Keratinocyte (primary cell): ENCODE measurements around the gene KSR2.

Source experiments
- EZH2 ChIP-seq: IDR thresholded peaks from one replicate; pipeline ENCODE4 v1.6.1; 2012; ENCODE audit warnings: inconsistent platforms, mild to moderate bottlenecking, low read length, moderate library complexity
- TF ChIP-seq, protein P1 (sequence below), 3 experiments: IDR thresholded peaks in 1 of 3; conservative IDR thresholded peaks in 1 of 3; optimal IDR thresholded peaks in 1 of 3; 2 replicates in 2 of 3; 3 replicates in 1 of 3; pipeline versions ENCODE3 to v1.5.1; 2011; ENCODE audit warnings: low read length in 3 of 3, mild to moderate bottlenecking in 3 of 3, moderate library complexity in 2 of 3, control low read depth in 1 of 3, inconsistent platforms in 1 of 3; ENCODE audit not compliant: insufficient read depth in 2 of 3; ENCODE audit errors: extremely low read depth in 1 of 3

DNA sequence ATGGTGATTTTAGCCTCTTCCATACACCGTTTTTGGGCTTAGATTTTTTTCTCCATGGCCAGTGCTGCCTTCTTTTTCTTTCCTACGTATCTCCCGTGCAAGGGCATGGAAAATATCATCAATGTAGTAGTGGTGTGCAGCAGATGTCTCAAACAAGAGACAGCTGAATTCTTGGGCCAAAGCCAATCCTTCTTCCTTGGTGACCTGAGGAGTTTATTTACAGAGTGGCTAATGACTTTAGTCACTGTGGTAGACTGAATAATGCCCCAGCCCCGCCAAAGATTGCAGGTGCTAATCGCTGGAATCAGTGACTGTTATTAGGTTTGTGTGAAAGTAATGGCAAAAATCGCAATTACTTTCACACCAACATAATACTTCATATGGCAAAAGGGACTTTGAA lies 371.8 kb downstream of the KSR2 start:
- TF ChIP-seq EZH2, result no peak
- TF ChIP-seq, protein P1, sequence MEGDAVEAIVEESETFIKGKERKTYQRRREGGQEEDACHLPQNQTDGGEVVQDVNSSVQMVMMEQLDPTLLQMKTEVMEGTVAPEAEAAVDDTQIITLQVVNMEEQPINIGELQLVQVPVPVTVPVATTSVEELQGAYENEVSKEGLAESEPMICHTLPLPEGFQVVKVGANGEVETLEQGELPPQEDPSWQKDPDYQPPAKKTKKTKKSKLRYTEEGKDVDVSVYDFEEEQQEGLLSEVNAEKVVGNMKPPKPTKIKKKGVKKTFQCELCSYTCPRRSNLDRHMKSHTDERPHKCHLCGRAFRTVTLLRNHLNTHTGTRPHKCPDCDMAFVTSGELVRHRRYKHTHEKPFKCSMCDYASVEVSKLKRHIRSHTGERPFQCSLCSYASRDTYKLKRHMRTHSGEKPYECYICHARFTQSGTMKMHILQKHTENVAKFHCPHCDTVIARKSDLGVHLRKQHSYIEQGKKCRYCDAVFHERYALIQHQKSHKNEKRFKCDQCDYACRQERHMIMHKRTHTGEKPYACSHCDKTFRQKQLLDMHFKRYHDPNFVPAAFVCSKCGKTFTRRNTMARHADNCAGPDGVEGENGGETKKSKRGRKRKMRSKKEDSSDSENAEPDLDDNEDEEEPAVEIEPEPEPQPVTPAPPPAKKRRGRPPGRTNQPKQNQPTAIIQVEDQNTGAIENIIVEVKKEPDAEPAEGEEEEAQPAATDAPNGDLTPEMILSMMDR (optimal IDR thresholded peaks at IDR 0.05 in 1 of 3, IDR thresholded peaks at IDR 0.05 in 1 of 3, conservative IDR thresholded peaks at IDR 0.05 in 1 of 3; ENCODE audit: extremely low read depth in 1 of 3, insufficient read depth in 2 of 3, low read length in 3 of 3), result no peak
